ENCODE data around the gene DPYSL4. TPM values are rescaled to one million over a fixed set of nuclear protein-coding genes. Genes with fewer than 3 reads are reported as not detected.

DPYSL4 gene
- total and polyA plus RNA-seq, 2 of the 13 experiments (the other 11 are each of a cell fraction or from before 2014, with no cell fraction given): 0.84 to 1.2 TPM

DNA sequence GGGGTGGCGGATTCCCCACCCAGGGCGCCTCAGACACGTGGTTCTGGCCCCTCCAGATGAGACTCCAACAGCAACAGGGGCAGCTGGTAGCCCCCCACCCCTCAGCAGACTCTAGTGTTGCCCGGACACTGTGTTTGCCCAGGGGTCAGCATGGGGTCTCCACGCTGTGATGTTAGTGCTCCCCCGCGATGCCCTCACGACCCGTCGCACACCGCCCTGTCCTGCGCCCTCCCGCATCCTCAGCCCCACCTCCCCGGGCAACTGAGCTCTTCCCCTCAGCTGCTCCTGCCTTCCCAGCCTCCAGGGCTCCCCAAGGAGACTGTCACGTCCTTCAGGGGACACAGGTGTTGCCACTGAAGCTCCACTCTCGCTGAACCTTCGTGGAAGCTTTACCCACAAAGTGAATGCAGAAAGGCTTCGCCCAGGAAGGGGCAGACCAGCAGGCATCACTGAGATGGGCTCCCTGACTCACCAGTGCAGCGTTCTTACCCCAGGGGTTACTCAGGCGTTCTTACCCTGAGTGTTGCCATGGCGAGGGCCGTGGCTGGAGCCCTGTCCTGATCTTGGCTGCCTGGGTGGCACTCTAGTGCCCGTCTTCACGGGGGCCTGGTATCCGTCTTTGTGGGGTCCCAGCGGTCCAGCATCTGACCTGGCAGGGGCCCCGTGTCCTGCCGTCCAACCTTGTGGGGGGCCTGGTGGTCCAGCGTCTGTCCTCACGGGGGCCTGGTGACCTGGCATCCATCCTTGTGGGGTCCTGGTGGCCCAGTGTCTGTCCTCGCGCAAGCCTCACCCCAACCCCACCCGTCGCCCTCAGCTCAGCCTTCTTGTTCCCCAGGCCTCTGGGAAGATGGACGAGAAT, 14.6 kb downstream of the DPYSL4 start (continued):
- TF ChIP-seq FIP1L1 (IDR thresholded peaks at IDR 0.05; ENCODE audit: borderline replicate concordance, insufficient read depth, low read depth, low read length) (no peak), NPAS2 (CRISPR knock-in tag; IDR thresholded peaks at IDR 0.05; ENCODE audit: borderline replicate concordance) (no peak), BORCS8-MEF2B (CRISPR knock-in tag; IDR thresholded peaks at IDR 0.05) (no peak), ZNF143 (CRISPR knock-in tag; IDR thresholded peaks at IDR 0.05) (no peak), RARA (CRISPR knock-in tag; IDR thresholded peaks at IDR 0.05) (no peak), SMAD1 (CRISPR knock-in tag; IDR thresholded peaks at IDR 0.05; ENCODE audit: borderline replicate concordance, low read depth) (no peak)

DNA sequence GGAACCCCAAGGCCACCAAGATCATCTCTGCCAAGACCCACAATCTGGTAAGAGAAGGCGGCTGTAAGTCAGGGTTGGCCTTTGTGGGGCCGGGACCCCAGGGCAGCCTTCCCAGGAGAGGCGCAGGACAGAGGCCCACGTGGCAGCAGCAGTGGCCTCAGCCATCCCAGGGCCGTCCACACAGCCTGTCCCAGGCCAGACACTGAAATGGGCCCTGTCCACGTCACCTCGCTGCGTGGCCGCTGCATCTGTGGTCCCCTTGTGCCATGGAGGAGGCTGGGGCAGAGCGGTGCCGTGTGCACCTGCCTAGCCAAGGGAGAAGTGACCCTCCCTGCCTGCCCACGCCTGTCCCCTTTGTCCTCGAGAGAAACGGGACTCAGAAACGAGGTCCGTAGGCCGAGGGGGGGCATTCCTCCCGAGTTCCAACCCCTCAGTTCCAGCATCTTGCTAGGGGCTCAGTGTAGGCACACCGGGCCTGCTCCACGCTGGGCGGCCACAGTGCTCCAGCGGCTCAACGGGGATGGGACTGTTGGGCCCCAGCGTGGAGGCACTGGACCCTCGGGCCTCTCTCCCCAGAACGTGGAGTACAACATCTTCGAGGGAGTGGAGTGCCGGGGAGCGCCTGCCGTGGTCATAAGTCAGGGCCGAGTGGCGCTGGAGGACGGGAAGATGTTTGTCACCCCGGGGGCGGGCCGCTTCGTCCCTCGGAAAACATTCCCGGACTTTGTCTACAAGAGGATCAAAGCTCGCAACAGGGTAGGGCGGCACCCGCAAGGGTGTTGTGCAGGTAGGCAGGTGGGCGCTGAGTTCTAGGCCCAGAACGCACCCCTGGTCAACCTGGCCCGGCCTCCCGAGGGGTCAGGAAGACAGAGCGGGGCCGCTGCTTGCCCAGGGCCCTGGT, 15.6 kb downstream of the DPYSL4 start:
- H3K9me3 ChIP-seq (ENCODE audit: low read length): no peaks in the 10 kb centered on the region
- H3K36me3 ChIP-seq (replicated peaks in 1 of 2; ENCODE audit: control insufficient read depth in 1 of 2, insufficient read depth in 2 of 2, low read length in 2 of 2): no peaks in the 10 kb centered on the region; a peak in 1 of 5 replicates
- intact Hi-C loops (cut with micrococcal nuclease; ENCODE audit: unreplicated experiment) (no loop called here), in situ Hi-C loops (cut with HindIII; ENCODE audit: extremely low pct_ligation_motif_present, low pct_unique_long_range_greater_than_20kb) (no loop called here)
- H3K4me3 ChIP-seq (replicated peaks in 1 of 3; ENCODE audit: insufficient read depth in 1 of 3, low read depth in 2 of 3, low read length in 3 of 3): no peak overlapping the region
- H2AFZ ChIP-seq (ENCODE audit: low read length): no peak overlapping the region
- BruUV-seq (replicated peaks): no TSS peak
- no peak for DNase-seq (ENCODE audit: low spot score)
- peaks cover 1 to 7% of the 10 kb centered on the region in 2 experiments; a peak in 3 of 5 replicates for H3K27me3 ChIP-seq (ENCODE audit: control insufficient read depth in 1 of 2, insufficient read depth in 2 of 2, low read length in 2 of 2)
- no peaks in the 10 kb centered on the region; the same call in 1 of the 2 replicates for H4K20me1 ChIP-seq (ENCODE audit: insufficient read depth, low read length)
- no peak for FAIRE-seq
- WGBS (ENCODE audit: low lambda C conversion rate): 32% methylated on average over 12 of the region's 48 CpGs
- H3K4me1 ChIP-seq (ENCODE audit: insufficient read depth, low read length): peaks cover 12% of the 10 kb centered on the region
- CTCF ChIA-PET (ENCODE audit: low intra/inter-chr PET ratio, low total read pairs): no interaction called here
- H3K9ac ChIP-seq (ENCODE audit: insufficient read depth, low read depth, low read length): no peak overlapping the region
- no peaks in the 10 kb centered on the region for H3K79me2 ChIP-seq (ENCODE audit: insufficient read depth, low read length)
- H3K27ac ChIP-seq (ENCODE audit: extremely low read length, insufficient read depth, low read length): no peak overlapping the region
- peak; percentile 6; the same call in 2 of the 3 replicates for ATAC-seq
- POLR2A ChIA-PET: no interaction called here
- H3K4me2 ChIP-seq (ENCODE audit: low read depth, low read length): no peak overlapping the region; the same call in 1 of the 2 replicates
- TF ChIP-seq ZNF562 (CRISPR knock-in tag; IDR thresholded peaks at IDR 0.05; ENCODE audit: borderline replicate concordance) (no peak), HDAC2 (CRISPR knock-in tag; IDR thresholded peaks at IDR 0.05) (no peak), CAMTA2 (CRISPR knock-in tag; IDR thresholded peaks at IDR 0.05; ENCODE audit: borderline replicate concordance) (no peak), ZFP36L1 (CRISPR knock-in tag; IDR thresholded peaks at IDR 0.05) (no peak), ARNT (IDR thresholded peaks at IDR 0.05) (no peak), ZMYM2 (CRISPR knock-in tag; IDR thresholded peaks at IDR 0.05) (no peak), ZNF264 (CRISPR knock-in tag; IDR thresholded peaks at IDR 0.05) (no peak), RFX3 (CRISPR knock-in tag; IDR thresholded peaks at IDR 0.05) (no peak), ZNF83 (CRISPR knock-in tag; IDR thresholded peaks at IDR 0.05; ENCODE audit: borderline replicate concordance) (no peak), ZNF737 (CRISPR knock-in tag; IDR thresholded peaks at IDR 0.05; ENCODE audit: borderline replicate concordance) (no peak), ZFYVE20 (CRISPR knock-in tag; IDR thresholded peaks at IDR 0.05; ENCODE audit: borderline replicate concordance, low read depth) (no peak), NR2F1 (CRISPR knock-in tag; IDR thresholded peaks at IDR 0.05) (no peak), BCL6 (CRISPR knock-in tag; IDR thresholded peaks at IDR 0.05) (no peak), TBP (CRISPR knock-in tag; IDR thresholded peaks at IDR 0.05) (no peak)
- TF ChIP-seq, protein P1, sequence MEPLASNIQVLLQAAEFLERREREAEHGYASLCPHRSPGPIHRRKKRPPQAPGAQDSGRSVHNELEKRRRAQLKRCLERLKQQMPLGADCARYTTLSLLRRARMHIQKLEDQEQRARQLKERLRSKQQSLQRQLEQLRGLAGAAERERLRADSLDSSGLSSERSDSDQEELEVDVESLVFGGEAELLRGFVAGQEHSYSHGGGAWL (CRISPR knock-in tag; IDR thresholded peaks at IDR 0.05): no peak
- TF ChIP-seq, protein P2, sequence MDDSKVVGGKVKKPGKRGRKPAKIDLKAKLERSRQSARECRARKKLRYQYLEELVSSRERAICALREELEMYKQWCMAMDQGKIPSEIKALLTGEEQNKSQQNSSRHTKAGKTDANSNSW (CRISPR knock-in tag; IDR thresholded peaks at IDR 0.05; ENCODE audit: borderline replicate concordance): no peak
